ENCODE data around the gene APBA3. TPM values are rescaled to one million over a fixed set of nuclear protein-coding genes. Genes with fewer than 3 reads are reported as not detected.

APBA3 gene
- total and polyA plus RNA-seq, 9 of the 15 experiments (the other 6 are each of a cell fraction or from before 2014, with no cell fraction given): 0.10 to 29.5 (median 11.5) TPM

GRCh38 chr19:3761382-3762129 lies at the start of gene APBA3 (continued):
- peak; percentile 17 to 53; a peak in 2 of 4 replicates for TF ChIP-seq ZMIZ1 (IDR thresholded peaks at IDR 0.05; ENCODE audit: low read depth in 2 of 2, low read length in 2 of 2)
- 0 out of 2 replicates have a peak, but pooled peaks have one; percentile 56 for TF ChIP-seq RREB1 (CRISPR knock-in tag; IDR thresholded peaks at IDR 0.05)
- TF ChIP-seq ZNF134 (CRISPR knock-in tag; conservative IDR thresholded peaks at IDR 0.05): no peak
- TF ChIP-seq POLR2G (IDR thresholded peaks at IDR 0.05; ENCODE audit: low read depth, low read length): peak; percentile 88
- TF ChIP-seq ATF1 (CRISPR knock-in tag; IDR thresholded peaks at IDR 0.05): no peak
- peak; percentile 54 for TF ChIP-seq ATF1 (tag; IDR thresholded peaks at IDR 0.05)
- TF ChIP-seq RCOR1 (IDR thresholded peaks at IDR 0.05; ENCODE audit: borderline replicate concordance in 1 of 2, low read depth in 2 of 2, low read length in 2 of 2): peak in 1 of 2 experiments; percentile 65; a peak in 3 of 4 replicates
- TF ChIP-seq ZNF3 (CRISPR knock-in tag; IDR thresholded peaks at IDR 0.05): no peak
- TF ChIP-seq HCFC1 (IDR thresholded peaks at IDR 0.05; ENCODE audit: low read depth, low read length): peak; percentile 93
- TF ChIP-seq MYC (IDR thresholded peaks at IDR 0.05; ENCODE audit: low read depth, low read length): peak; percentile 82
- TF ChIP-seq MYC (CRISPR knock-in tag; IDR thresholded peaks at IDR 0.05; ENCODE audit: borderline replicate concordance, low read depth): peak; percentile 21; the same call in 1 of the 2 replicates
- TF ChIP-seq ZNF707 (CRISPR knock-in tag; conservative IDR thresholded peaks at IDR 0.05): 0 out of 2 replicates have a peak, but pooled peaks have one; percentile 9
- TF ChIP-seq PHF20 (IDR thresholded peaks at IDR 0.05; ENCODE audit: partially characterized antibody): peak; percentile 60
- TF ChIP-seq POLR2AphosphoS5 (IDR thresholded peaks at IDR 0.05; ENCODE audit: control insufficient read depth, insufficient read depth, low read depth, low read length): 0 out of 2 replicates have a peak, but pooled peaks have one; percentile 14
- TF ChIP-seq ARID3A (IDR thresholded peaks at IDR 0.05; ENCODE audit: borderline replicate concordance, low read depth, low read length): peak; percentile 76; the same call in 1 of the 2 replicates
- peak; percentile 80; the same call in 1 of the 2 replicates for TF ChIP-seq CBX1 (IDR thresholded peaks at IDR 0.05; ENCODE audit: low read depth)
- TF ChIP-seq ZNF717 (CRISPR knock-in tag; IDR thresholded peaks at IDR 0.05): no peak
